ENCODE results near the gene SOWAHA. TPM values are rescaled to one million over a fixed set of nuclear protein-coding genes. Genes with fewer than 3 reads are reported as not detected.

SOWAHA gene
- total RNA-seq, 1 donor, result under 0.01 TPM

GRCh38 chr5:132812123-132812765 lies 858 bp upstream of the SOWAHA start:
- Histone ChIP-seq H3K36me3 (ENCODE audit: insufficient read depth, low read length) (no peaks in the 10 kb centered on the region), H3K4me1 (ENCODE audit: insufficient read depth, low read length) (peaks cover 16% of the 10 kb centered on the region), H4K20me1 (ENCODE audit: insufficient read depth, low read length) (no peaks in the 10 kb centered on the region), H2AFZ (ENCODE audit: low read length) (no peak overlapping the region), H3K27ac (ENCODE audit: low read depth, low read length) (no peak overlapping the region), H3K9me3 (ENCODE audit: low read depth, low read length) (no peaks in the 10 kb centered on the region), H3K4me2 (ENCODE audit: insufficient read depth, low read length) (no peak overlapping the region), H3K4me3 (ENCODE audit: insufficient read depth, low read length) (no peak overlapping the region), H3K79me2 (ENCODE audit: insufficient read depth, low read length) (no peaks in the 10 kb centered on the region), H3K27me3 (ENCODE audit: insufficient read depth, low read length) (peaks cover 47% of the 10 kb centered on the region)
- DNase-seq (ENCODE audit: insufficient read length, low spot score, missing footprints), result no peak
- TF ChIP-seq, protein P1, sequence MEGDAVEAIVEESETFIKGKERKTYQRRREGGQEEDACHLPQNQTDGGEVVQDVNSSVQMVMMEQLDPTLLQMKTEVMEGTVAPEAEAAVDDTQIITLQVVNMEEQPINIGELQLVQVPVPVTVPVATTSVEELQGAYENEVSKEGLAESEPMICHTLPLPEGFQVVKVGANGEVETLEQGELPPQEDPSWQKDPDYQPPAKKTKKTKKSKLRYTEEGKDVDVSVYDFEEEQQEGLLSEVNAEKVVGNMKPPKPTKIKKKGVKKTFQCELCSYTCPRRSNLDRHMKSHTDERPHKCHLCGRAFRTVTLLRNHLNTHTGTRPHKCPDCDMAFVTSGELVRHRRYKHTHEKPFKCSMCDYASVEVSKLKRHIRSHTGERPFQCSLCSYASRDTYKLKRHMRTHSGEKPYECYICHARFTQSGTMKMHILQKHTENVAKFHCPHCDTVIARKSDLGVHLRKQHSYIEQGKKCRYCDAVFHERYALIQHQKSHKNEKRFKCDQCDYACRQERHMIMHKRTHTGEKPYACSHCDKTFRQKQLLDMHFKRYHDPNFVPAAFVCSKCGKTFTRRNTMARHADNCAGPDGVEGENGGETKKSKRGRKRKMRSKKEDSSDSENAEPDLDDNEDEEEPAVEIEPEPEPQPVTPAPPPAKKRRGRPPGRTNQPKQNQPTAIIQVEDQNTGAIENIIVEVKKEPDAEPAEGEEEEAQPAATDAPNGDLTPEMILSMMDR (IDR thresholded peaks at IDR 0.05; ENCODE audit: extremely low read depth, low read depth, low read length), result no peak

GRCh38 chr5:132813599-132814502 lies 749 bp downstream of the SOWAHA start:
- Histone ChIP-seq H3K4me3 (ENCODE audit: insufficient read depth, low read length) (peak overlapping the region; percentile 30), H2AFZ (ENCODE audit: low read length) (peak overlapping the region; percentile 22), H3K79me2 (ENCODE audit: insufficient read depth, low read length) (no peaks in the 10 kb centered on the region), H3K4me2 (ENCODE audit: insufficient read depth, low read length) (peak overlapping the region; percentile 51), H3K36me3 (ENCODE audit: insufficient read depth, low read length) (no peaks in the 10 kb centered on the region), H3K27me3 (ENCODE audit: insufficient read depth, low read length) (peaks cover 42% of the 10 kb centered on the region), H3K4me1 (ENCODE audit: insufficient read depth, low read length) (peaks cover 16% of the 10 kb centered on the region), H3K27ac (ENCODE audit: low read depth, low read length) (no peak overlapping the region), H3K9me3 (ENCODE audit: low read depth, low read length) (no peaks in the 10 kb centered on the region), H4K20me1 (ENCODE audit: insufficient read depth, low read length) (no peaks in the 10 kb centered on the region)
- TF ChIP-seq, protein P1 (IDR thresholded peaks at IDR 0.05; ENCODE audit: extremely low read depth, low read depth, low read length), result no peak
- DNase-seq (ENCODE audit: insufficient read length, low spot score, missing footprints), result peak; percentile 90

GRCh38 chr5:132814503-132815294 lies 1.6 kb downstream of the SOWAHA start:
- DNase-seq (ENCODE audit: insufficient read length, low spot score, missing footprints), result peak; percentile 82
- TF ChIP-seq, protein P1 (IDR thresholded peaks at IDR 0.05; ENCODE audit: extremely low read depth, low read depth, low read length), result no peak

More at GRCh38 chr5:132814503-132815294, 1.6 kb downstream of the SOWAHA start:
- no peak overlapping the region for H3K27ac ChIP-seq (ENCODE audit: low read depth, low read length)
- H4K20me1 ChIP-seq (ENCODE audit: insufficient read depth, low read length), result no peaks in the 10 kb centered on the region
- no peak overlapping the region for H3K4me3 ChIP-seq (ENCODE audit: insufficient read depth, low read length)
- no peaks in the 10 kb centered on the region for H3K79me2 ChIP-seq (ENCODE audit: insufficient read depth, low read length)
- no peaks in the 10 kb centered on the region for H3K9me3 ChIP-seq (ENCODE audit: low read depth, low read length)
- peaks cover 16% of the 10 kb centered on the region for H3K4me1 ChIP-seq (ENCODE audit: insufficient read depth, low read length)
- H2AFZ ChIP-seq (ENCODE audit: low read length), result no peak overlapping the region
- no peaks in the 10 kb centered on the region for H3K36me3 ChIP-seq (ENCODE audit: insufficient read depth, low read length)
- H3K4me2 ChIP-seq (ENCODE audit: insufficient read depth, low read length), result no peak overlapping the region
- peaks cover 36% of the 10 kb centered on the region for H3K27me3 ChIP-seq (ENCODE audit: insufficient read depth, low read length)
